Activated CD4-positive, alpha-beta T cell treated with anti-CD3 and anti-CD28 coated beads for 48 hours (primary cell): ENCODE measurements around the gene EHD3.

ENCODE experiments used
- DNase-seq: peaks from one replicate; pipeline ENCODE4 v3.0.0-alpha.2; 2020

The EHD3 gene

DNA sequence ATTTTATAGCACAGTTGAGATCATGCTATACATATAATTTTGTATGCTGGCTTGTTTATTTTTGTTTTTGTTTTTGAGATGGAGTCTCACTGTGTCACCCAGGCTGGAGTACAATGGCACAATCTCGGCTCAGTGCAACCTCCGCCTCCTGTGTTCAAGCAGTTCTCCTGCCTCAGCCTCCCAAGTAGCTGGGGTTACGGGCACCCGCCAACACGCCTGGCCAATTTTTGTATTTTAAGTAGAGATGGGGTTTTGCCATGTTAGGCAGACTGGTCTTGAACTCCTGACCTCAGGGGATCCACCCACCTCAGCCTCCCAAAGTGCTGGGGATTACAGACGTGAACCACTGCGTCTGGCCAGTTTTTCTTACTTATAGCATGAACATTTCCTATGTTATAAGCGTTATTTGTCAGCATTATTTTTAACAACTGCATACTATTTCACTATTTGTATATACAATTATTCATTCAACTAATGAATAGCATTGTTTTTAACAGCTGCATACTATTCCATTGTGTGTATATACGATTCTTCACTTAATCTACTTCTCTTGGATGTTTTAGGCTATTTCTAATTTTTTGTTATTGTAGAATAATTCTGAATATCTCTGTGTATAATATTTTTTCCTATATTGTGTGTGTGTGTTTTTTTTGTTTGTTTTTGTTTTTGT is 3.5 kb downstream of the EHD3 start:
- no peak for DNase-seq

DNA sequence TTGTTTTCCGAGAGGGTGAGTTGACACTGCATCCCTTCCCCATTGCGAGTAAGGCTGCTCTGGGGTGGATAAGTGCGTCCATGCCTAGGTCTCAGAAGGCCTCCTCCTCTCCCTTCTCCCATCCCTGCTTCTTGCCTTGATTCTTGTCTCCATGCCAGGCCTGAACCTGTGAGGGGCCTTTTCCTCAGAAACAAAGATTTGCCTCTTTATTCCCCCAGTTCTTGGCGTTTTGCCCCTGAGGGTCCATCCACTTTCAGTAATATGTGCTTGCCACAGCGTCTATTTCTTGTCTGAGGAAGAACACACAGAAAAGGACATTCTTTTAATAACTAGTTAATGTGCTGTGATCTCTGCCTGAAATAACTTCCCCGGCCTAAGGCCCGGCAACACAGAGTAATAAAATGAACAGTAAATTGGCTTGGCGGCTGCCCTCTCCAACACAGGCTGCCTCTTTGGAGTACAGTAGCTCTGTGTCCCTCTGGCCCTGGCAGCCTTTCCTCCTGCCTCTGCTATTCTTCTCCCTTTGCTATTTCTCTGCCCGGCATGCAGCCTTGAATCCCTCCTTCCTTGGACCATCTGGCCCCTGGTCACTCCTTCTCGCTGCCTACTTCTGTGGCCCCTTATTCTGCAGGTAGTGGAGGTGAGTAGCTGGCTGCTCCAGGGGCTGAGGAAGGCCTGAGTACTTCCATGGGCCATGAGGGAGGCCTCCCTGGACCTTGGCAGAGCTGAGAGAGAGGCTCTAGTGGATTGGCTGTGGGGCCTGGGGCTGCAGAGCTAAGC is 4.4 kb downstream of the EHD3 start:
- no peak for DNase-seq

DNA sequence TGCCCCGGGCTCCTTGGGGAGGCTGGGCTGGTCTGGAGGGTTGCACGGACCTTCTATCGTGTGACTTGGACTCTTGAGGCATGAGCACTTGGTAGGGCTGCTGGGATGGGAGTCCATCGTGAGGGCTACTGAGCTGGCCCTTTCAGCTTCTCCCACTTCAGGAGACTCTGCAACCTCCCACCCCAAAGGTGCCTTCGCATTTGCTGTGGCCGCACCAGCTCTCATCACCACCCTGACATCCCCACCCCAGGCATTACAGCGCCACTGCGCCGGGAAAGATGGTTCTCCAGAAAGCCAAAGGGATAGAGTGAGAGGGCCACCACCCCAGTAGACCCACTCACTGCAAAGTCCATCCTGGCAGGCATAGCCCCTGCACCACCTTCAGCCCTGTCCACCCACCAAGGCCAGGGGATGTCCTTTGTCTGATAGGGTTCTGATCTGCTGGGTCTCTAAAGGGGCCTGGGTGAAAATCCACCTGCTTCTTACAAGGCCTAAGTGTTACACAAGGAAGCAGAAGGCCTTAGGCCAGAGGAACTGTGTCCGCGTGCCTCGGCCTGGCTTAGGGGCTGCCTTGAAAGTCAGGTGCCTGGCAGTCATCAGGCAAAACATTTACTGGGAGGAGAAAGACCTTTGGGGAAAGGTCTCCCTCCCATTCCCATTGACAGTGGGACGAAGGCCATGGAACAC is 5.1 kb downstream of the EHD3 start:
- no peak for DNase-seq

DNA sequence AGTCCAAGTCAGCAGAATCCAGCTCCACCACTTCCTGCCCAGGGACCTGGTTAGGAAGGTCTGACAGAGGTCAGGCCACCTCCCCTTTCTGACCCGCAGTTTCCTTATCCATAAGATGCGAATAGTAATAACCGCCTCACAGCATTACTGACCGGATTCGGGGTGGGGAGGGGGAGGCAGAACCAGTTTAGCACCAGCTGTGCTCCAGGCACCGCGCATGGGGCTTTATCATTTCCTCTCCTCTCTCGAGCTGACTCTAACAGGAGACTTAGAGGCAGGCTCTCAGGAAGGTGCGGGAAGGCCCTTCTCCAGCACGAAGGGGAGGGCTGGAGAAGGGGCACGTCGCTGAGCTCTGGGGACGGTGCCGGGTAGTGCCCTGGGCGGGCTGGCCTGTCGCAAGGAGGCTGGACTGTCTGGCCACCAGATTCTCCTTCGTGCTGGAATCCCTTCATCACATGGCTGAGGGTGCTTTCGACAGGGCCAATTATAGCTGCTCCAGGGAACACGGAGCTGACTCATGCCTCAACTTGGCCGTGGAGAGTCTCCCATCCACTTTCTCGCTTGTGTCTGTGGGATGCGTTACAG is 5.7 kb downstream of the EHD3 start:
- DNase-seq: no peak

DNA sequence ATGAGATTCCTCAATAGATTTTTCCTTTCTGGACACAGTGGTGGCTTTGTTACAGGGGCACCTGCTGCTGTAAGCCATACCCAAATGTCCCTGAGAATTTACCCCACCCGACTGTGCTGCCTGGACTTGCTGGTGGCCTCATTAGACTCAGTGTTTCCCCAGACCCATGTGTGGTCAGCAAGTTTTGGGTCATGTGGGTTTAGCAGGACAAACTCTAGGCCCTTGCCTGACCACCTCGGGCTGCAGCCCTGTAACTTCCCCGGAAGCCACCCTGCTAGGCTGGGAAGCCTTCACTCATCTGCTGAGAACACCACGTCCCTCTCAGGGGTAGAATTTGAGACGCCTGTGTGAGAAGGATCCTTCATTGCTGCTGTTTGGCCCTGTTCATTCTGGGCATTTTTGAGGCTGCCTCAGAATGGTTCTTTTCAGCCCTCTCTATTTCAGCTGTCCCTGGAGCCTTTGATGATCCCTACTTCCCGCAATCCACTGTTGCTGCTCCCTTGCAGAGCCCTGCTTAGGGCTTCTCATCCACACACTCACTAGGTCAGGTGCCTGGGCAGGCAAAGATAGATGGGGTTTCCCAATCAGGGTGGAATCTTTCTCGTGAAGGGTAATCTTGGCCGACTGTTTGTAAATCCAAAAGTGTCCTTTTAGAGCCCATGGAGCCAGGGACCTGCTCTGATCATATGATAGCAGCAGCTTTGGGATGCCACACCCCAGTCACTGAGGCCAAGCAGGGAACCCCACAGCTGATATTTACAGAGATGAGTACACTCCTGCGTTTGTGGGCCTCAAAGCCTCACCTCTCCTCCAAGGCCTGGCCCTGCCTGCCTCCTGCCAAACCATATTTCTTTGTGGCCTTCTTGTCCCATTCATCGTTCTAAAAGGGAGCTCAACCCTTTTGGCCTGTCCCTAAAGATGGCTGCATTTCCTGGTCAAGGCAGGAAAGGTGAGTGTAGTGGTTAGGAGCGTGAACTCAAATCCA is 6.7 kb downstream of the EHD3 start:
- no peak for DNase-seq

DNA sequence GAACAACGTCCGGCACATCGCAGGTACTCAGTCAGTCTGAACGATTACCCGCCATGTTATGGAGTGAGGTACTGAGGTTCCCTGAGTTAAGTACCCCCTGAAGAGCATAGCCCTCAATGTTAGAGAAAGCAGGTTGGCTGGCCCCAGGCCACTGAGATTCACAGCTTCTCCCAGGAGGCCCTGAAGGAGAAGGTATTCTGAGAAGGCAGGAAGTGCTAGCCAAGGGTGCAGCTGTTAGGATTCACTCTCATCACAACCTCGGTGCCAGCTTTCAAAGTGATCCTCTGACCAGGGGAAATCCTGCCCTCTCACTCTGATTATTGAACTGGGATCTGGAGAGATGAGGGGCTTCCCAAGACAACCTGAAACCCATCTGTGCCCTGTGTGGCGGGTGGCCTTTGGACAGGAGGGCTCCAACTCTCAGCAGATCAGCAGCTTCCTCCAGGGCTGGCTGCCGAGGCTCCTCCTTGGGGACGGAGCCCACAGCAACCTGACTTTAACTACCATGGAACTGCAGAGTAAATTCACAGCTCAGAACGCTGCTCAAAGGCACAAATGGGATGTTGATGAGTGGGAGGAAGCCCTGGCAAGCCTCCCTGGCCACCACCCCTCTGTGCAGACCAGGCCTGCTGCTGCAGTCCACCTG is 7.8 kb downstream of the EHD3 start:
- no peak for DNase-seq

DNA sequence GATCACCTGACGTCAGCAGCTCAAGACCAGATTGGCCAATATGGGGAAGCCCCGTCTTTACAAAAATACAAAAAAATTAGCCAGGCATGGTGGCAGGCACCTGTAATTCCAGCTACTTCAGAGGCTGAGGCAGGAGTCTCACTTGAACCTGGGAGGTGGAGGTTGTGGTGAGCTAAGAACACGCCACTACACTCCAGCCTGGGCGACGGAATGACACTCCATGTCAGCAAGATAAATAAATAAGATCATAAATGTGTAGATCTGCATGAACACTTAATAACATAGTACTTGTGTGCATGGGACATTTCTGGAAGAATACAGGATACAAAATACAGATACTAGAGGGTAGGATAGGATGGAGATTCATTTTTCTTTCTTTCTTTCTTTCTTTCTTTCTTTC is 9.1 kb downstream of the EHD3 start:
- DNase-seq: no peak

DNA sequence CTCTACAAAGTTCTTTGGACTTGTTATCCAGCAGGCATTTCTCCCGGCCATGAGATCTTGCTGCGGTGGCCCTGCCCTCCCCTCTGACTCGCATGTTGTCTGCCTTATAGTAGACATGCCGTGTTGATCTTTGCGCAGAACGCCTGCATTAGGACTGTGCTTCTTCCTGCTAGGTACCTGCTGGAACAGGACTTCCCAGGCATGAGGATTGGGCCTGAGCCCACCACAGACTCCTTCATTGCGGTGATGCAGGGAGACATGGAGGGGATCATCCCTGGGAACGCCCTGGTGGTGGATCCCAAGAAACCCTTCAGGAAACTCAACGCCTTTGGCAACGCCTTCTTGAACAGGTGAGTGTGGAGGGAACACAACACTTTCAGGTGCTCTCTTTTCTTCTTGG is 10.1 kb downstream of the EHD3 start:
- no peak for DNase-seq

DNA sequence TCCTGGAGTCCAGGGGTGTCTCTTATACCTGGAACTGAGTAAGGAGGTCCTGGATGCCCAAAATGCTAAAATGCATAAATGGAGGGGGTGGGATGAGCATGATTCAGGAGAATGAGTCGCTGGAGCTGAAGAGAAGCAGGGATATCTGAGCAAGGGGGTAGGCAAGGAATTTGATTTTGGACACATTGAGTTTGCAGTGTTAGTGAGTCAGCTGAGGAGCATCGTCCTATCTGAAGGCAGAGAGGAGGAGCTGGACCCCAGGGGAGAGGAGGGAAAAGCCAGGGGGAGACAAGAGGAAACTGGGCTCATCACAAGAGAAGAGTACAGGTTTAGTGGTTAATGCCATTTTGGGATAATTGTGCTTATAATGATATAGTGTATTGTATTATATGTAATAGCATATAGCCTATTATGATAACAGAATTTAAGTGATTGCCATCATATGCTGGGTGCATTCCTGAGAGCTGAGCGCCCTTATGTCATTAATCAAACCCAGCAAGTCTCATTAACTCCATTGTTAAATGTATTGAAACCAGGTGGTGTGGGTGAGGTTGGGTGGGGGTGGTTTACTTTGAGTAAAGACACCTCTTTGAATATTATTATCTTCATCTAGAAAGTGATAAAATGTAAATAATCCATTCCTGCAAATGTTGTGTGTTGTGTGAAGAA is 12.4 kb downstream of the EHD3 start:
- DNase-seq: no peak

DNA sequence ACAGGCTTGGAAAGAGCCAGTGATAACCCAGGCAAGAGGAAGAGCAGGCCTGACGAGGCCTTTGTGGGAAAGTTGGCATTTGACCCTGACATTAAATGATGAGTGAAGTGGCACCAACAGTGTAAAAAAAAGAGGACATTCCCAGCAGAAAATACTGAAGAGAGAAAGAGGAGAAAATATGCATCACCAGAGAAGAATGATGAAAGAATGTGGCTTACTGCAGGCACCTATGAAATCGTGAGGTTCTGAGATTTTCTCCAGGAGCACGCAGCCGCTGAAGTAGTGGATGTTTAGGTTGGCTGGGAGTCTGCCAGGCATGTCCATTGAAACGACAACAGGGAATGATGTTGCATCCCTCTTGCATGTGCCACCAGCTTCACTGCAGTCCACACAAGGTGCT is 13.8 kb downstream of the EHD3 start:
- no peak for DNase-seq

DNA sequence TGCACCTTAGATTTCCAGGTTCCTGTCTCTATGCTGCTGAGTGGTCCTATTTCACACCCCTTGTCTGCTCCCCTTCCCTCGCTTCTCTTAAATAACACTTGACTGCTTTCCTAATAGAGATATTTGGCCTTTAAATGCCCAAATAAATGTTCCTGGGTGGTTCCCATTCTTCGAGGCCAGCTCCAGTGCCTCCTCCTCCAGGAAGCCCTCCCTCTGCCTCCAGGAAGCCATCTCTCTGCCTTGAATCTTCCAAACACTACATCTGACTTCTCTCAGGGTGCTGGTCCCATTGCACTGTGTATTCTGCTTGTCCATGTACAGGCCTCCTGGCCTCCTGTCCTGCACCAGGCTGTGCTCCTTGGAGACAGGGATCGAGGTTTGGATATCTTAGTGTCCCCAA is 14.2 kb downstream of the EHD3 start:
- no peak for DNase-seq

DNA sequence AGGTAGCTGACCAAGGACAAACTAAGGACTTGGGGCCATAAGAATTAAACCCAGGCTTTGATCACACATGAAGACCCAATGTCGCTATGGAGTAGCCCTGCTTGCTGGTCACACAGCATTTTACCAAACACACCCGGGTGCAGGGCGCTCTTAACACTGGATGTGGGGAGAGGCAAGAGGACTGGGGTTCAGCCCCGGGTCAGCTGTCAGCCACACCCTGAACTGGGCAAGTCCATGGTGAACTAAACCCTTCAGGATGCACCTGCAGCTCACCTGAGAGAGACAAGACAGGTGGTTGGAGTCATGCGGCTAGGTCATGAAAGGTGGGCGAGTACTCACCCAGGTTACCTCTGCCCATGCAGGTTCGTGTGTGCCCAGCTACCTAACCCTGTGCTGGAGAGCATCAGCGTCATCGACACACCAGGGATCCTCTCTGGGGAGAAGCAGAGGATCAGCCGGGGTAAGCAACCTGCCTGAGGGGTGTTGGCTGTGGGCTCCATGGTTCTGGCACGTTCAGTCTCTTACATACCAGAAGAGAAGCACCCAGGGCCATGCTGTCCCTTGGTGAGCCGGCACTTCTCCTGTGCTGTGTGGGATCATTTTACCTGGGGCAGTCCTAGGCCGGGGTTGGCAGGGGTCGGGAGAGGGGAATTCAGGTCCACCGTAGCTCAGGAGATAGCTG is 15.2 kb downstream of the EHD3 start:
- DNase-seq: no peak

DNA sequence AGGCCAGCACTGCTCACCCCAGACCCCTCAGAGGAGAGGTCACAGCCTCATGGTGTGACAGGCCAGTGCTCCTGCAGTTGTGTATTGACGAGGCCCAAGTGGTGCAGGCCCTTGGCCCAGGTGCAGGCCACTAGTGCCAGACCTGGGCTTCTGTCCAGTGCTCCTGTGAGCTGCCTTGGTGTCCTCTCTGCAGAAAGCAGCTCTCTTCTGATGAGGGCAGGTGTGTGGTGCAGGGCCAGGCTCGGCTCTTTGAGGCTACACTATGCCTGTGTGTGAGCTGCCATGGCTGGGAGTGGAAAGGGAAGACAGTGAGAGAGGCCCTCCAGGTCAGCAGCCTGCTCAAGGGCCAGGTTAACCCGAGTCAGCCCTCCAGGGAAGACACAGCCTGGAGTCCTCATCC is 17.1 kb downstream of the EHD3 start:
- DNase-seq: no peak

DNA sequence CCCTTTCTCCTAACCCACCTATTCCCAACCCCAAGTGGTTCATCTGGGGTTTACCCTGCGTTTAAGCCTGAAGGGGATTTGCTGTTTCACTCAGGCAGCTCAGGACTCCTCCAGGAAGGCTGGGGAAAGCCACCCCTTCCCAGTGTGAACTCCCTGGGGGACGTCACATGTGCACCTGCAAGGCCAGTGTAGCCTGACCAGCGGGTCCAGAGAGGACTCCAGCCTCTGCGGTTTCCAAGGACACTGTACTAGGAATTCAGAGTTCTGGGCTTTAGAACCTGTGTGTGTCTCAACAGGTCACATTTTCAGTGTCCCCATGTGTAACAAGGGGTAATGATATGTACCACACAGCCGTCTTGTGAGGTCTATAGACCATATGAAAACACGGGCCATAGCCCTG is 17.9 kb downstream of the EHD3 start:
- DNase-seq: no peak

DNA sequence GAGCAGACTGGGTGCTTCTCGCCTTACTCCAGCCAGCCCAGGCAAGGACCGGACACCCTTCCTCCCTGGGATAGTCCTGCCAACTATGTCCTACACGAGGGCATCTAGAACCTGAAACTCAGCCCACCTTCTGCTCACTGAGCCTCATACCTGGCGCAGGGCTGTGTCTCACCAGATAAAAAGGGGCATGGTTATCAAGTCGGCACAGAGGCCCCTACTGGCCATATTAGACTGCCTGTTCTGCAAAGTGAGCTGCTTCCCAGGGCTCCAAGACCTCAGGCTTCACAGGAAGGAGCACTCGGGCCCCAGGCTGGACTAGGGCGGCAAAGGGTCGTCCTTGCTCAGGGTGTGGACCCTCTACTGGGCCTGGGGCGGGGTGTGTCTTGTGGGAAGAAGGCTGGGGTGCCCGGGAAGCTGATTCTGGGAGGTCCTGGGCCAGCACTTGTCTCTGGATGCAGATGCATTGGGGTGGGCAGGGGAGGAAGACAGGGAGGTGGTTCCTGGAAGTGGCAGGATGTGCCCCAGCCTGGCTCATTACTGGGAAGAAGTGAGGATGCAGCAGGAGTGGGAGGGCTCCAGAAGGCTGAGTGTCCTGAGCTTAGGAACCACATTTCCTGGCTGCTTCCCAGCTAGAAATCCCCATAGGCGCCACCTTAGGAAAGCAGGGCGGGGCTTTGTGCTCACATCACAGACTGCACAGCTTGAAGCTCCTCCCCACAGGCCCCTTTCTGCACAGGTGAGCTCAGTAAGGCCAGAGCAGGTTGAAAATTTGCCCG is 19.6 kb downstream of the EHD3 start:
- DNase-seq: no peak

DNA sequence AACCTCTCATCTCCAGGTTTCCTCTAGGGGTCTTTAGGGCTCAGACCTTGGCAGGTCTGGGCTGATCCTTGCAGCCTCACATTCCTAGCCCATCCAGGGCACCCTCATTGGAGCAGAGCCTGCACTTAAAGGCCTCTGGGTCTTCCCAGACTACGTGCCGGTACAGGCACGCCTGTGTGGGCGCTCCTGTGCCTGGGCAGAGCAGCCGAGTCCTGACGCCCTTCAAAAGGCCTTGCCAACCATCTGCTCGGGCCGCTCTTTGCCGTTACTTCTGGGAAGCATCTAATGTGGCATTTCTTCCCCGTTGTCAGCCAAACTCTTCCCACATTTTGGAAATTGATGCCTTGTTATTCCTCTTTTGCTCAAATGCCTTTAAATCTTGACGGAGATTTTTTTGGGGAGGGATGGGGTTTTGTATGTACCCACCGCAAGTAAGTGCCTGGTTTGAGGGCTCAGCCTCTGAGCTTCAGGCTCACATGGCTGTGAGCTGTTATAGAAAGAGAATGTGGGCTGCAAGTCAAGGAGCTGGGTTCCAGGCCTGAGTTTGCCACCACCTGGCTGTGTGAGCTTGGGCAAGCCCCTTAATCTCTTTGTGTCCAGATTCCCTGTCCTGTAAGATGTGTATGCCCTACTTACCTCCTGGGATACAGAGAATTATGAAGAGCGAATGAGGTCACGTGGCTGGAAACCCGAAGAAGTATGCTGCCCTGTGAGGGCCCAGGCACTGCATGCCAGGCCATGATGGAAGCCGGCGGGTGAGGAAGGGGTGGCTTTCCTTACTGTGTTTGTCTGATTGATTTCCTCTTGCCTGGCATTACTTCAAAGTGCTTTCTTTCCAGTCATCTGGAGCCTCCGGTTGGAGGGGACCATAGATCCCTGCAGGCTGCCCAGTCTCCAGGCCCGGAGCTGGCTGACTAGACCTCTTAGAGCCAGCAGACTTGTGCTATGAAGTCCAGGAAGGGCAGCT is 20.6 kb downstream of the EHD3 start:
- no peak for DNase-seq

DNA sequence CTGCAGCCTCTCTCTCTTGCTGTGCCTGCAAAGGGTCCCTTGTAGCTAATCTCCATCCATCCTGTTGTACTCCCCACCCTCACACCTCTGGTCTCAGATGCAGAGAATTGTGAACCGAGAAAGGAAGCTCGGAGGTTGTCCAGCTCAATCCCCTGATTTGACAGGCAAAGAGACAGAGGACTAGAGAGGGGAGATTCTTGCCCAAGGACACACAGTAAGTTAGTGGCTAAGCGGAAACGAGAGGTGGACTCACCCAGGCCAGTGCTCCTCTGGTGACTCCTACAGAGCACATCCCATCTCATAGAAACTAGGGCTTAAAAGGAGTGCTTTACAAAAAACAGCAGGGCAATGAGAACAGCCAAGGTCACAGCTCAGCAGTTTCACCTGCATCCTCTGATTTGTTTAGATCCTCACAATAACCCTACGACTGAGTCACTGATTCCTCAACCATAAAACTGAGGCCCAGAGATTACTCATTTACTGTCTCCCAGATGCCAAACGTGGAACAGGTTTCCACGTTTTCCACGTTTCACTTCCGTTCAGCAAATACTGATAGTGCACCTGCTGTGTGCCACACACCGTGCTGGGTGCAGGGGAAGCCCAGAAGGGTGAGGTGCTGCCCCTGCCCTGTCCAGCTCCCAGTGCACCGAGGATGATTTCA is 22.1 kb downstream of the EHD3 start:
- DNase-seq: no peak
